HL-60/S4 (cell line): ENCODE measurements around the gene WRAP73.

Experiments
- in situ Hi-C: fragments of 300-500 bp; cut with MboI; formaldehyde crosslinking; loops from 2 replicates; pipeline ENCODE4 v1.14.3; 2022; ENCODE audit warnings: low sequenced_read_pairs

The WRAP73 gene

DNA sequence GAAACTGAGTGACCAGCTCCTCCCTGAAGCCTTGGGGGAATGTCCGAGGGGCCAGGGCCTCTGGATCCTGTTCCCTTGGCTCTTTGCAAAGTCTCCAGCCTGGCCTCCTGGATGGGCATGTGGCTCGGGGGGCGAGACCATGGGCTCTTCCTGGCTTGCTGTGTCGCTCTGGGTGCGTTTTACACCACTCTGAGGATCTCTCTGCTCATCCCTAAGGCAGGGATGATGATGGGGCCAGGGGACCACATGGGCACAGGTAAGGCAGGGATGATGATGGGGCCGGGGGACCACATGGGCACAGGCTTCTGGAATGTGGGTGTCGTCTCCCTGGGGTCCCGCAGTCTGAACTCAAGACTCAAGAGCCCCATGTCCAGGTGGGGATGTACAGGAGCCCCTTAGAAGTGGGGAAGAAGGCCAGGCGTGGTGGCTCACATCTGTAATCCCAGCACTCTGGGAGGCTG is 20.1 kb upstream of the WRAP73 start:
- in situ Hi-C loops = no loop called here

- in situ Hi-C loops = no loop called here
These were observed 19.5 kb upstream of the WRAP73 start for GRCh38 chr1:3669421-3669821.

DNA sequence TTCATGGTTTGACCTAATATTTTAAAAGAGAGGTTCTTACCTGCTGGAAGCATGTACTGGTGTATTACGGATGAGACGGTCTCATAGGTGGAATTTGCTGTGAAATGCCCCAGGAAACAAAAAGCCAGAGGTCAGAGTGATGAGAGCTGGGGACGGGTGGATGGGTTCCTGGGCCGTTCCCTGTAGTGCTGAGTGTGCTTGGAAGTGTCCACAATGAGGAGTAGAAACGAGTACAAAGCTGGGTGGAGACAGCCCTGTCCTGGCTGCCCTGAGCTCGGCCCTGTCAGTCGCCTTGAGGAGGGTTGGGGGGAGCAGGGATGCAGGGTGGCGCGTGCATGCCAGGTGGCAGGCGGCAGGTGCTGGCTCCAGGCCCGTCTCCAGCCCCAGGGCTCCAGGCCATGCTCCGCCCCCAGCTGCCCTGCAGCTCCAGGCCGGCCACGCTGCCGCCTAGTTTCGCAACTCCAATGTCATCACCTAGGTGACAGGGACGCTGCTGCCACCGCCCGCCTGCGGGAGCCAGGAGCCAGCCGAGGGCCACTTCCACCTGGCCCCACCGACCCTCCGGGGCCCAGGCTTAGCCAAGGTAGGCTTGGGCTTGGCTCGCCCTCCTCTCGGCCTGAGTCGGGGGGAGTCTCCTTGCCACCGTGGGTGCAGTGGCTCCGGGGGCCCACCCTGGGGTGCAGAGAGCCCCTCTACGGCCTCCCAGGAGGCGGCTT is 18.8 kb upstream of the WRAP73 start:
- in situ Hi-C loops = no loop called here

GRCh38 chr1:3668148-3668547 is 18.2 kb upstream of the WRAP73 start:
- in situ Hi-C loops = no loop called here

DNA sequence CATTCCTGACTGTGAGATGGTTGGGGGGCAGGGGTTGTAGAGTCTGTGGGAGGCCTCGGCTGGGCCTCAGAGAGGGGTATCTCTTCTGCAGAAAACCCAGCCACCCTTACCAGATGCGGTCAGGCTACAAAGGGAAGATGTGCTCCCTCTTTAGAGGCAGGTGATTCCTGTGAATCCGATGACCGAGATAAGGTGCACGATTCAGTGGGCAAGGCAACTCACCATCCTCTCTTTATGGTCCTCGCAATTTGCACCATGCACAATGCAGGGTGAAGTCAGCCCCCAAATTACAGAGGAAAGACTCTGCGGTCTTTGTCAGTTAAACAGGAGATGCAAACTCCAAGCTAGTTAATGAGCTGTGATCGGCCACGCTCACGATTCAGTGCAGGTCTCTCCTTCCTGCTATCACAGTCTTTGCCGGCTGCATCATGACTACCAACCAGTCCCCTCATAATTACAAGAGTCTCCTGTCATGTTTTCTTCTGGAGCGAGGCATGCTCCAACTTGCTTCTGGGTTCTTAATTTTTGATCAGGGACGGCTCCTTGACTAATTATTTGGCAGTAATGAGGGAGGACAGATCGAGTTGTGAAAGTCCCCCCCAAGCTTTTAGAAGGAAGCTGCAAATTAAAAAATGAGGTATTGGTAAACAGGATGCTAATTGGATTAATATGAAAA is 14.9 kb upstream of the WRAP73 start:
- in situ Hi-C loops = no loop called here

DNA sequence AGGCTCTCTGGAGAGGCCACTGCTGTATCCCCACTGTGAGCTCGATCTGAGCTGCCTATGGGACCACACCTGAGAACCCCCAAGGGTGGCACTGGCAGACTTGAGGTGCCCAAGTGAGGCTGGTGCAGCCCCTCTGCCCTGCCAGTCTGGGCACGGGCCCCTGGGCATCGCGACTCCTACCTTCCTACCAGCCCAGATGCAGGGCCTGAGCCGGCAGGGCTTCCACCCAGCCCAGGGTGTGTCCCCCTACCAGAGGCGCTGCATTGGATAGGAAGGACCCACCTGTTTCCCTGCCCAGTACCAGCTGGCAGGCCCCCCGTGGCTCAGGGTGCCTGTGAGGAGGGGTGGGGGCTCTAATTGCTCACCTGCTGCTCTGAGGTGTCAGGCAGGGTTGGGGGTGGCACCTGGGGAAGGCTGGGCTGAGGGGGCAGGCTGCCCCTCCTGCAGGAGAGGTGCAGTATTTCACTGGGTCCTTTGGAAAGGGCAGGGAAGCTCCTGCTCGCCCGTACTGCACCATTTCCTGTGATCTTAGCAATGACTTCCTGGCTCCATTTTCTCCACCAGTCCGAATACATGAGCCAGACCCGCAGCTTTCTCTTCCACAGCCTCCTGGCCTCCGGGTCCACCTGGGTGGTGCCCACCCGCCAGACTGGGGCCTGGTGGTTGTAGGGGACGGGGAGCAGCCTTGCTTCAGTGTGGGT is 14.2 kb upstream of the WRAP73 start:
- in situ Hi-C loops = no loop called here

DNA sequence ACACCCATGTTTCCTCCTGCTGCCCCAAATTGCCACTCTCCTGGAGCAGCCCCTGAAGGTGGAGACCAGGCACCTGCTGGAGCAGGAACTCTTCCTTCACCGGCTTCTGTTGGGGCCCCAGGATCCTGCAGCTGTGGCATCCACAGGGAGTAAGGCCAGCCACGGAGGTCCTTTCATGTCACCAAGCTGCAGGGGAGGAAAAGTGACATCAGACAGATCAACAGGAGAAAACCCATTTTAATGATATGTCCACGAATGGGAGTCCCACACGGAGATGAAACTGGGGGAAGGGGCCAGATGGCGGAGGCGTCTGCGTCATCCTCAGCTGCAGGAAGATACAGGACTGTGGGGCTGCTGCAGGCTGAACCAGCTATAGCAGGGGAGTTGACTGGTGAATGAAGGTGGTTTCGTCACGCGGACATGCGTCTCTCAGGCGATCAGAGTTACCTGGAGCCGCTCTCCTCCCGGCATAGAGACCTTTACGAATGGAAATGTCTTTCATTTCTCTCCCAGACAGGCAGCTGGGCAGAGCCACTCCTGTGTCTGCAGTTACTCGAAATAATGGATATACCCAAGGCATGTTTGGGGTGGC is 12.3 kb upstream of the WRAP73 start:
- in situ Hi-C loops = no loop called here

- in situ Hi-C loops = no loop called here
These were observed 11.7 kb upstream of the WRAP73 start for GRCh38 chr1:3661631-3662030.

GRCh38 chr1:3660704-3661103 is 10.8 kb upstream of the WRAP73 start:
- in situ Hi-C loops = no loop called here

DNA sequence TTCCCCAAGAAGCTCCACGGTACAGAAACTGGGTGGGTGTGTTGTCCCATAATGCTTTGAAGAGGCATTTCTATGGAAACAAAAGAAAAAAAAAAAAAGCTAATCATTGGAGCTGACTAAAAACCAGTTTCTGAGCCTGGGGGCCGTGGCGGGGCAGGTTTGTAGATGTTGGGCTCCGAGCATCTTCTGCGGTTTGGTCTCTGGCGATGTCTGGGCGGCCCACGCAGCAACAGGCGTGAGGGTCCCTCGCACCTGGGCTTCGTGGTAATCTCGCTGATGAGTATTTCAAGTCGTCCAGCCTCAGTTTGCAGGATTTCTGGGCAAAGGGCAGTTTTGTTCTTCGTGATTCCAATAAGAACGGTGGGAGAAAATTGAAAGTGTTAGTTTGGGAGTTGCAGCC is 9.2 kb upstream of the WRAP73 start:
- in situ Hi-C loops = no loop called here

GRCh38 chr1:3658231-3658615 is 8.3 kb upstream of the WRAP73 start:
- in situ Hi-C loops = no loop called here

DNA sequence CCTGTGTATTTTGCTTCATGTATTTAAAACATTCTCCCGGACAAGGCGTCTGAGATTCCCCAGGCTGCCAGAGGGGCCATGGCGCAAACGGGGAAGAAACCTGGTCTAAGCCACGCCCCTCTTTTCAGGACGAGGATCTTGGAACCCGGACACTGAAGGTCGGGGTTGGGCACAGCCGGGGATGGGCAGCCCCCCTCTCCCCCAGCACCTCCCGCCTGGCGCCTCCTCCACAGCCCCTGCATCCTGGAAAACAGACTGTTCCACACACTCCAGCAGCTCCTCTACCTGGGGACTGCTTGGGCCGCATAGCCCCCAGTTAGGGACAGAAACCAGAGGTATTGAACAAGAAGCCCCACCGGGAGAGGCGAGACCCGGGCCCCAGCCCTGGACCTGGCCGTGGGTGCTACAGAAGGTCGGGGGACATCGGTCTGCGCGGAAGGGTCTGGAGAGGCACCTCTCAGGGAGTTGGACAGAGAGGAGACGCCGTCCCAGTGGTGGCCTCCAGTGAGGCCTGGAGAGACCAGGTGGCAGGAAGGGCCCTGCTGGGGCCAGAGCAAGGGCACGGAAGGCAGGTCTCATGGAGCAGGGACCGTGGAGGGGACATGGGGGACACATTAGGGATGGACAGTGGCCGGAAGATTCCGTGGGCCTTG is 7.8 kb upstream of the WRAP73 start:
- in situ Hi-C loops = no loop called here

GRCh38 chr1:3657096-3657475 is 7.2 kb upstream of the WRAP73 start:
- in situ Hi-C loops = no loop called here

- in situ Hi-C loops = no loop called here
These were observed 6.7 kb upstream of the WRAP73 start for GRCh38 chr1:3656450-3657095.

GRCh38 chr1:3654549-3655281 is 4.8 kb upstream of the WRAP73 start:
- in situ Hi-C loops = no loop called here

GRCh38 chr1:3653286-3653618 is 3.3 kb upstream of the WRAP73 start:
- in situ Hi-C loops = no loop called here

DNA sequence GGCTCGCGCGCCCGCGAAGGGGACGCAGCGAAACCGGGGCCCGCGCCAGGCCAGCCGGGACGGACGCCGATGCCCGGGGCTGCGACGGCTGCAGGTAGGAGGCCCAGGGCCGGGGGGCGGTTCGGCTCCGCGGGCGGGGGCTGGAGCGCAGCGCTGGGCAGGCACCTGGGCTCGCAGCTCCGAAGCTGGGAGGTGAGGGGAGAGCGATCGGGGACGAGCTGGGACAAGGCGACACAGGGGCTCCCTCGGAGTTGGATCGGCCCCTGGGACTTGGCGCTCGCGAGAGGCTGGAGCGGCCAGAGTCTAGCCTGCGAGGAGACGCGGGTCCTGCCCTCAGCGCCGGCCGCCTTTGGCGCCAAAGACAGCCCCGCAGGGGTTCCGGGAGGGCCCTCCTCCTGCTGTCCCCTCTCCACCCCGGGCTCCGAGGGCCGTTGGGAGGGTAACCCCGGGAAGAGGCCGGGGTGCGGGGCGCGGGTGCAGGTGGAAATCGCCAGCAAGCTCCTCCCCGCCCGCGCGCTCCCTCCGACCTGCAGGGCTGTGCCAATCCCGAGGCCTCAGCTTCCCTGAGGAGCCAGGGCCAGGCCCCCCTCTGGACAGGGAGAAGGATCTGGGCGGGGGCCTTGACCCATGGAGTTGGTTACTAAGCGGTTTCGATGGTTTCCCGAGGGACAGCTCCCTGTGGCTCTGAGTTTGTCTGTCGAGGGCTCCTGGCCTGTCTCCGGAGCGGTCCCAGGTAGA is 2.8 kb upstream of the WRAP73 start:
- in situ Hi-C loops = no loop called here

- in situ Hi-C loops = no loop called here
These were observed 2.1 kb upstream of the WRAP73 start, which contains the start of gene TP73 for GRCh38 chr1:3651930-3652547. Gene TP73 (plus strand): TSS chr1:3652516. CDS start chr1:3682366, 29,850 bp downstream.
